ENCODE results near the gene OR2Y1. TPM values are rescaled to one million over a fixed set of nuclear protein-coding genes. Genes with fewer than 3 reads are reported as not detected.

OR2Y1 gene
- total RNA-seq, 1 donor from 2014 or later, result not detected

DNA sequence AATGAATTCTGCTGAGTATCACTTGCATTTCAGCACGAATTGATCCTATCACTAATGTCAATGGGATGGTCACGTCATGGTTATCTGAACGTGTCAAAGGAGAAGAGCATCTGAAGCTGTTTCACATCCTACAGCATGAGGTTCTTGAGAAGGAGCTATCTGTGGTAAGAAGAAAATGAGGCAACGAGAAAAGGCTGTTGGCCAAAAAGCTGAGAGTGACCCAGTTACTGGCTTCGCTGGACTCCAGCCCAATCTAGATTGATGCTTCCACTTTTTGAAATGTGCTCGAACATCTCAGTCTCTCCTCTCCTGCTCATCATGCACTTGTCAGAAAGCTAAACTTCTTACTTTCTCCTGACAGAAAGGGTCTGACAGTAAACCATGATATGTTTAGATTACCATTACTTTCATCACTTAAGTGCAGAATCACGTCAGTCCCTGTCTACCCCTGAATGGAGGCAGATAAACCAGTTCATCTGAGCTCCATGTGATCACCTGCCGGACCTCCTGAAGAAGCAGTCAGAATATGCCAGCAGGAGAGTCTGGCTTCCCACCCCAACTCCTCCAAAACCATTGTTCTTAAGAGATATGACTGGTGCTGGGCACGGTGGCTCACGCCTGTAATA is 40.2 kb upstream of the OR2Y1 start:
- Histone ChIP-seq H3K27me3 (no peaks in the 10 kb centered on the region), H3K27ac (no peak overlapping the region), H3K4me1 (peaks cover 5% of the 10 kb centered on the region), H3K9me3 (no peaks in the 10 kb centered on the region), H3K4me3 (no peak overlapping the region), H3K36me3 (no peaks in the 10 kb centered on the region)
- peak; percentile 32 for DNase-seq
- TF ChIP-seq, protein P1, sequence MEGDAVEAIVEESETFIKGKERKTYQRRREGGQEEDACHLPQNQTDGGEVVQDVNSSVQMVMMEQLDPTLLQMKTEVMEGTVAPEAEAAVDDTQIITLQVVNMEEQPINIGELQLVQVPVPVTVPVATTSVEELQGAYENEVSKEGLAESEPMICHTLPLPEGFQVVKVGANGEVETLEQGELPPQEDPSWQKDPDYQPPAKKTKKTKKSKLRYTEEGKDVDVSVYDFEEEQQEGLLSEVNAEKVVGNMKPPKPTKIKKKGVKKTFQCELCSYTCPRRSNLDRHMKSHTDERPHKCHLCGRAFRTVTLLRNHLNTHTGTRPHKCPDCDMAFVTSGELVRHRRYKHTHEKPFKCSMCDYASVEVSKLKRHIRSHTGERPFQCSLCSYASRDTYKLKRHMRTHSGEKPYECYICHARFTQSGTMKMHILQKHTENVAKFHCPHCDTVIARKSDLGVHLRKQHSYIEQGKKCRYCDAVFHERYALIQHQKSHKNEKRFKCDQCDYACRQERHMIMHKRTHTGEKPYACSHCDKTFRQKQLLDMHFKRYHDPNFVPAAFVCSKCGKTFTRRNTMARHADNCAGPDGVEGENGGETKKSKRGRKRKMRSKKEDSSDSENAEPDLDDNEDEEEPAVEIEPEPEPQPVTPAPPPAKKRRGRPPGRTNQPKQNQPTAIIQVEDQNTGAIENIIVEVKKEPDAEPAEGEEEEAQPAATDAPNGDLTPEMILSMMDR (IDR thresholded peaks at IDR 0.05), result no peak
- ATAC-seq, result no peak
- intact Hi-C loops (cut with DNase I), result no loop called here

DNA sequence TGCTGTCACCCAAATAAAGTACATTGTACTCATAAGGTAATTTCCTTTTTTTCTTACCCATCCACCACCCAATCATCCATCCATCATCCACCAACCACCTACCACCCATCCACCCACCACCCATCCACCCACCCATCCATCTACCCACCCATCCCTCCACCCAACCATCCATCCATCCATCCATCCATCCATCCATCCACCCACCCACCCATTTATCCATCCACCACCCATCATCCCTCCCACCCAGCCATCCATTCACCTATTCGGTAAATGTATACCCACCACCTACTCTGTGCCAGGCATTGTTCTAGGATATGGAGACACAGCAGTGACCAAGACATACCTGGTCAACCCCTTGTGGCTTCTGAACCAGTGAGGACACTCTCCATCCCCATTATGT is 37.6 kb upstream of the OR2Y1 start:
- H3K27me3 ChIP-seq, result peaks cover 6% of the 10 kb centered on the region
- no peak overlapping the region for H3K4me3 ChIP-seq
- H3K9me3 ChIP-seq, result no peaks in the 10 kb centered on the region
- H3K36me3 ChIP-seq, result no peaks in the 10 kb centered on the region
- H3K4me1 ChIP-seq, result no peaks in the 10 kb centered on the region
- no peak overlapping the region for H3K27ac ChIP-seq
- ATAC-seq (no peak), DNase-seq (no peak)
- TF ChIP-seq, protein P1 (IDR thresholded peaks at IDR 0.05), result no peak
- intact Hi-C loops (cut with DNase I), result no loop called here

DNA sequence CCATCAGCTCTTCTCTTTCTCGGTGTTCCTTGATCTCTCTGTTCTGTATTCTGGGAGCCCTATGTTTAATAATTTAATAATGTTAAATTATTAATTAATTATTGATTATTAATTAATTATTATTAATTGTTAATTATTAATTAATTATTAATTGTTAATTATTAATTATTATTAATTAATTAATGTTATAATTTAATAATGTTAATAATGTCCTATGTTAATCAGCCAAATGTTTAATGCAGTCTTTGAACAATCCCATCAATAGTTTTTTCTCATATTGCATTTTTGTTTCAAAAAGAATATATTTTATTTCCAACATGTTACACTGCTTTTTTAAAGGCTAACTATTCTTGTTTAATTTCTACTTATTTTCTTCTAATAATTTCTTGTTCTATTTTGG is 36.5 kb upstream of the OR2Y1 start:
- Histone ChIP-seq H3K27me3 (peaks cover 6% of the 10 kb centered on the region), H3K4me1 (no peaks in the 10 kb centered on the region), H3K4me3 (no peak overlapping the region), H3K9me3 (no peaks in the 10 kb centered on the region), H3K27ac (no peak overlapping the region), H3K36me3 (no peaks in the 10 kb centered on the region)
- DNase-seq, result no peak
- ATAC-seq, result no peak
- TF ChIP-seq, protein P1 (IDR thresholded peaks at IDR 0.05), result no peak
- intact Hi-C loops (cut with DNase I), result no loop called here

DNA sequence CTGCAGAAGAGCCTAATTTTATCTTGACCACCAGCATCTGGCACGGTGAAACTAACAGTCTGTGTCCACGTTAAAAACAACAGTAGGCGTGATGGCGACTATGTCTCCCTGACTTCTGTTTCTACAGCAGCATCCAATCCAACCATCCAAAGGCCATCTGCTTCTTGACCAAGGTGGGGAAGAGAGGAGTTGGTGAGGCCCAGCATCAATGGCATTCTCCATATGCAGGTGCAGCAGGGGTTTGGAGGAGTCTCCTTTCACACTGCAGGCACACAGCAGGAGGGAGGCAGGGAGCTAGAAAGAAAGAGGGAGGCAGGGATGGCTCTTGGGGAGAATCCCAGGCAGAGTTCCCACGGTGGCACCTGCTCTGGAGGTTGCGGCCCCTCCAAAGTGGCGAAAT is 35.8 kb upstream of the OR2Y1 start:
- Histone ChIP-seq H3K4me1 (no peaks in the 10 kb centered on the region), H3K36me3 (no peaks in the 10 kb centered on the region), H3K27ac (no peak overlapping the region), H3K4me3 (no peak overlapping the region), H3K27me3 (peaks cover 6% of the 10 kb centered on the region), H3K9me3 (no peaks in the 10 kb centered on the region)
- DNase-seq, result peak; percentile 34
- ATAC-seq, result no peak
- TF ChIP-seq, protein P1 (IDR thresholded peaks at IDR 0.05), result no peak
- intact Hi-C loops (cut with DNase I), result no loop called here

DNA sequence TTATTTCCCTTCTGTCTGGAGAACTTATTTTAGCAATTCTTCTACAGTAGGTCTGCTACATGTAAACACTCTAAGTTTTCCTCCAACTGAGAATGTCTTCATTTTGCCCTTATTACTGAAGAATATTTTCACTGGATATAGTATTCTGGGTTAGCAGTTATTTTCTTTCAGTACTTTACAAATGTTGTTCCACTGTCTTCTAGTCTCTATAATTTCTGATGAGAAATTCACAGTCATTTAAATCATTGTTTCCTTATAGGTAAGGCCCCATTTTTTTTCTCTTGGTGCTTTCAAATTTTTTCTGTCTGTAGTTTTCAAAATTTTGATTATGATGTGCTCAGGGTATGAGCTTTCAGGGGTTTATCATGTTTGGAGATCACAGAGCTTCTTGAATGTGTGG is 32.0 kb upstream of the OR2Y1 start:
- H3K27me3 ChIP-seq, result peaks cover 6% of the 10 kb centered on the region
- H3K36me3 ChIP-seq, result no peaks in the 10 kb centered on the region
- intact Hi-C loops (cut with DNase I), result no loop called here
- TF ChIP-seq, protein P1 (IDR thresholded peaks at IDR 0.05), result no peak
- H3K9me3 ChIP-seq, result no peaks in the 10 kb centered on the region
- ATAC-seq, result no peak
- no peak overlapping the region for H3K4me3 ChIP-seq
- H3K4me1 ChIP-seq, result no peaks in the 10 kb centered on the region
- no peak overlapping the region for H3K27ac ChIP-seq
- DNase-seq, result no peak

DNA sequence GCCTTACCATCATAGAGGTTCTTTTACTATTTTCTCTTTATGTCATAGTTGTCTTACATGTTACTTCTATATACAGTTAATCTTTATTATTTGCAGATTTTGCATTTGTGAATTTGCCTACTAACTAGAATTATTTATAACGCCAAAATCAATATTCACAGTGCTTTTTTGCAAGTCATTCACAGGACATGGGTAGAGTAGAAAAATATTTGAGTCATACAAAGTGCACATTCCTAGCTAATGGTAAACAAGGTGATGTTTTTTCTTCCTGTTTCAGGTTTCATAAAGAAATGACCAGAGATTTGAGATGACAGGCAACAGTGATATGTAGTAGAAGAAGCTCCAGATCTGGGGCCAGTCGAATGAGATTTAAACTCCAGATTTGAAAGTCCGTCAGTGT is 30.0 kb upstream of the OR2Y1 start:
- TF ChIP-seq, protein P1 (IDR thresholded peaks at IDR 0.05), result no peak
- no peak overlapping the region for H3K4me3 ChIP-seq
- no peak for ATAC-seq

More for the DNA sequence above, 30.0 kb upstream of the OR2Y1 start:
- no peak overlapping the region for H3K27ac ChIP-seq
- H3K27me3 ChIP-seq, result peaks cover 6% of the 10 kb centered on the region
- no peaks in the 10 kb centered on the region for H3K36me3 ChIP-seq
- intact Hi-C loops (cut with DNase I), result no loop called here
- no peak for DNase-seq
- no peaks in the 10 kb centered on the region for H3K9me3 ChIP-seq
- H3K4me1 ChIP-seq, result no peaks in the 10 kb centered on the region
